GM08714 (cell line): ENCODE data around the gene DPP6.
"Not testable (repeated sequence)": the region's sequence is repeated elsewhere in the genome, so short reads cannot be mapped to it uniquely, and the experiment has no call there.

ENCODE experiments used
- H3K4me3 ChIP-seq: fragments of 200-500 bp; sonication (Bioruptor generic); 2 replicates; pipeline ENCODE4 v1.5.1; 2014; ENCODE audit warnings: mild to moderate bottlenecking, low read length, inconsistent platforms

Gene DPP6

DNA sequence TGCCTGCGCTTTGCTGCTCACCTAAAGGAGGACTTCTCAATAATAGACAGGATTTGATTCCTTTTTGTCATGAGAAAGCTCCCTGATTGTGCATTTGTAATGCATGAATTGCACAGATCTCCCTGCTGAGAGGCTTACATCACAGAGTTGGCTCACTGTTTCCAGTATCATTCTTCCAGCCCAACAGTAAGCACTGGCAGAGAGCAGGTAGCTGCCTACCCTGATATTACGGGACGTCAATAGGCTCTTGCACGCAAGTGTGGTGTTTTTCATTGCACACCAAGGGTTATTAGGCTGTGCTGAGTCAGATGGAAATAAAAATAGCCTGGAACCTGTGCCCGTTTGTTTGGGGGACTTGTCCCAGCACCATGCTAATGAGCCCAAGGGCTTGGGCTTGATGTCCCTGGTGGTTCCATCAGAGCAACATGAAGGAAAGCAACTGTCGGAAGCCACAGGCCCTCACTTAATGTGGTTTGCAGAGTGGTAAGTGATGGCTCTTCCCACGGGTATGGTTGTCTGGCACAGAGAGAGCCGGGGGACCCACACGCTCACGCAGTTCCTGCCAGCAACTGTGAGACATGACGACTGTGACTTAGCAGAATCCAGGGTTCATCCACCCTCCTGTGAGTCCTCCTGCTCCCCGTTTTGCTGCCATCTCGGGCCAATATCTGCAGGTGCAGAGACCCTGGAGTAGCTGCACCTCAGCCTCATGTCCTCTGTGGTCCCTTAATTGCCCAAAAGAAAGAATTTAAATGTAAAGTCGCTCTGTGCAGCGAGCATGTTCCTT, 20.4 kb downstream of the DPP6 start:
- H3K4me3 ChIP-seq: not testable (repeated sequence)

DNA sequence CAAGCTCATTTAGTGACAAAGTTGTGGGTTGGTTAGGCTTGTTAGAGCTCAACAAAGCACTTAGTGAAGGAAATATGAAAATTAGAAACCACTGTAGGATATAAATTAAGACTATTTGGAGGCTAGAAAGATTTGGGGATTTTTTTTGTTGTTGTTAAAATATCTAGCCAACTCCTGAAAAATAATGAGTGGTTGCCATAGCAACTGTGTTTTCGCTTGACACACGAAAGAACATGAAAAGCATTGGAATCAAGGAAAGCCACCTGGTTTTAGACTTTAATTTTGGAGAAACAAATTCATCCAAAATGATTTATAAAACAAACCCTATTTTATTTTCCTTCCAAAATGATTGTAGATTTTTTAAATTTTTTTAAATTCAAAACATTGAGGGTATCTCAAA, 26.3 kb downstream of the DPP6 start:
- H3K4me3 ChIP-seq: not testable (repeated sequence)

DNA sequence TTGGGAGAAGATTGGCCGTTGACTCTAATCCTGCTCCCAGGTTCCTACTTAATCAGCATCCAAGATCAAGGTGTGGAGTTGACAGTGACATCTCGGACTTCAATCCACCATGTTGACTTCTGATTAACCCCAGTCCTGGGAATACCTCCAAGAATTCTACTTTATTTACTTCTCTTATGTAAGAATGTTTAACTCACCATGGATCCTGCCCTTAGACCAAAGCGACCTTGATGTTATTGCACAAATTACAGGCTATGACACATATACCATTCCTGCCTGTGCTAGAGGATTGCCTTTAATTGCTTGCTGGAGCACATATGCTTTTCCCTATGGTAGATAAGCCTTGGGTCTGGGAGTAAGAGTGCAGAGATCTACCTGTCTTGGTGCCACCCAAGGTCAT, 28.1 kb downstream of the DPP6 start:
- H3K4me3 ChIP-seq: not testable (repeated sequence)

DNA sequence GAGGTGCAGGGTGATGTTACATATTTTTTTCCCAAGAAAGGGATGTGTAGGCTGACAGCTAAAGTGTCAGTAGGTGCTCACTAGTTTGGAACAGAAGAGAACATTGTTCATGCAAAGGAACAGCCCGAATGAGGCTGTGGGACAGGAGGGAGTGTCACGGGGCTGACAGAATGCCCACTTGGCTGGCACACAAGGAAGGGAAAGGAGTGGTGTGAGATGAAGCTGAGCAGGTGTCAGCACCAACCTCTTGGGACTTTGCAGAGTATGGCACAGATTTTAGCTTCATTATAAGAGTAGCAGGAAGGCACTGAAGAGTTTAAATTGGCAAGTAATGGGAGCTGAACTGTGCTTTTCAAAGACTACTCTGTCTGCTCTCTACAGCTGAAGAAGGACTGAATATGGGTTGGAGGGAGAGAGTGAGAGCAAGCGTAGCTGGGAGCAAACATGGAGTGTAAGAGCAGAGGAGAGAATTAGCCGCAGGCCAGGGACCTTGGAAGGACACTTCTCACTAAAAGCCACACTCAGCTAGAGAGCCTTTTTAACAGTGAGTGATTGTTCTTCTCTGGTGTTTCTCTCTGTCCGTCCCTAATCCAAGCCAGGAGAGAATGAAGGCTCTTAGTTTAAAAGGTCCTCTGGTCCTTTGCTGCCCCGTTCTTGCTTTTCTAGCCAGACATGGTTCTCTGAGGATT, 35.0 kb downstream of the DPP6 start:
- not testable (repeated sequence) for H3K4me3 ChIP-seq

DNA sequence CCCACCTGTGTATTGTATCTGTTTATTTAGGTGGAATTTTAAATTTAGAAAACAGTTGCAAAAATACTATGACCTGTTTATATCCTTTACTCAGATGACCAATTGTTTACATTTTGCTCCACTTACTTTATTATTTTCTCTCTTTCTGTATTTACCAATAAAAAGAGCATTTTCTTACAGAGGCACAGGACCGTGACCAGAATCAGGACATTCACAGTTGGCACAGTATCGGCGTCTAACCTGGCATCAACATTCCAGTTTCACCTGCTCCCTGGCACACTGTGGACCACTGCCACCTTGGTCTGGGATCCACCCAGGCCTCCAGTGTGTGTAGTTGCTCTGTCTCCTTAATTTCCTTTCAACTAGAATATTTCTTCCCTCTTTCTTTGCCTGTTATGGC, 39.9 kb downstream of the DPP6 start:
- not testable (repeated sequence) for H3K4me3 ChIP-seq

DNA sequence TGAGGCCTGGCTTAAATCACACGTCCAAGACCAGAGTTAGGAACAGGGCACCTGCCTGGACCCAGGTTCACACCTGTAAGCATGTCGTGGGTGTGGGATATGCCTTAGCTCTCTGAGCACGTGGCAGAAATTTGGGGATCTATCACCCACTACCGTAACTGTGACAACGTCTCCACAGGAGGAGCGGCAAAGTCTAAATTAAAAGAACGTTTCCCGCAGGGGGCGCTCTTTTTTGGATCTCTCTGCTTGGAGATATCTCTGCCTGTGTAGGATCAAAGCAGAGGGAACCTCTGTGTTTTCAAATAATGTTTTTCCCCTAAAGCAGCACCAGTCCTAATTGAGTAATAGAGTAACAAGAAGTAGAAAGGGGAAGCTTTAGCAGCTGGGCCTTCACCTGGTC, 43.0 kb downstream of the DPP6 start:
- H3K4me3 ChIP-seq: not testable (repeated sequence)

DNA sequence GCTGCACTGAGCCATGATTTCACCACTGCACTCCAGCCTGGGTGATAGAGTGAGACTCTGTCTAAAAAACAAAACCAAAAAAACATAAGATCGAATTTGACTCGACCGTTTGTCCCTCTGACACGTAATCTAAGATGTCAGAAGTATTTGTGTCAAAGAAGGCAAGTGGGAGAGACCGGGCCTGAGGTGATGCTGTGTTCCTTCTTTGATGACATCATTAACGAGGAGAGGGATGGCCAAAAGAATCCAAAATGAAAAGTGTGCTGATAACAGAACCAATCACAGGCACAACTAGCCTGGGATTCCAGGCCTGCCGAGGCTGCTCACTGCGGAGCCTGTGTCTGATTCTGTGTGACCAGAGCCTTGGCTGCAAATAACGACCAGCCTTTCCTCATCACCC, 52.9 kb downstream of the DPP6 start:
- not testable (repeated sequence) for H3K4me3 ChIP-seq

DNA sequence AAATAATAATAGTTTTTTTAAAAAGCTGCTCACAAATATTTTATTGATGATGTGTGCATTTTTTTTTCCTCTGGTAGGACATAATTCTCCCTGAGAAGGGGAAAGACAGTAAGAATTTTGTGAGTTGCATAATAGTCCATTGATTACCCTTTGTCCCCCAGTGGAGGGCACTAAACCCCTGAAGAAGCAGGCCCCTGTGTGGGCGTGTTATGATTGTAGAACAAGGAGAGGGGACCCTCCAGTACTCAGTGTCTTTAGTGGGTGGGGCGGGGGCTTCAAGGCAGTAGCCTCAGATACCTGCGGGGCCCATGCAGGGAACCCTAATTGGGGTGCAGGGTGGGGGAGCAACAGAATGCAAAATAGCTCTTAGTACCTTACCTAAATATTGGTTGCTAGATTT, 57.4 kb downstream of the DPP6 start:
- not testable (repeated sequence) for H3K4me3 ChIP-seq

DNA sequence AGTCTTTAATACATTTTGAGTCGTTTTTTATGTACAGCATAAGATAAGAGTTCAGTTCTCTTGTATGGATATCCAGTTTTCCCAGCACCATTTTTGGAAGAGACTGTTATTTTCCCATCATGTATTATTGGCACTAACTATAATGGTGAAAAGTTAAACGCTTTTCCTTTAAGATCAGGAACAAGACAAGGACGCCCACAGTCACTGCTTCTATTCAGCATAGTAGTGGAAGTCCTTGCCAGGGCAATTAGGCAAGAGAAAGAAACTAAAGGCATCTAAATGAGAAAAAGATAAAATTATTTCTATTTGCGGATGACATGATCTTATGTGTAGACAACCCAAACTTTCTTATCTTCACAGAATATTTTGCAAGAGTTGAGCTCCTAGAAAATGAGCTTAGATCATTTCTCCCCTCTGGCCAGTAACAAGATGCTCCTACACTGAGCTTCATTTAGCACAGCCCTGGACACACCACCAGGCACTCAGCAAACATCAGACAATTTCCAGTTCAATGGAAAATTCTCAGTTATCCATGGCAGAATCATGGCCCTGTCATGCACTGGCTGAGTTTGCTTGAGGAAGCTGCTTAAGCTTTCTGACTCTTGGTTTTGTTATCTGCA, 61.6 kb downstream of the DPP6 start:
- H3K4me3 ChIP-seq: not testable (repeated sequence)

DNA sequence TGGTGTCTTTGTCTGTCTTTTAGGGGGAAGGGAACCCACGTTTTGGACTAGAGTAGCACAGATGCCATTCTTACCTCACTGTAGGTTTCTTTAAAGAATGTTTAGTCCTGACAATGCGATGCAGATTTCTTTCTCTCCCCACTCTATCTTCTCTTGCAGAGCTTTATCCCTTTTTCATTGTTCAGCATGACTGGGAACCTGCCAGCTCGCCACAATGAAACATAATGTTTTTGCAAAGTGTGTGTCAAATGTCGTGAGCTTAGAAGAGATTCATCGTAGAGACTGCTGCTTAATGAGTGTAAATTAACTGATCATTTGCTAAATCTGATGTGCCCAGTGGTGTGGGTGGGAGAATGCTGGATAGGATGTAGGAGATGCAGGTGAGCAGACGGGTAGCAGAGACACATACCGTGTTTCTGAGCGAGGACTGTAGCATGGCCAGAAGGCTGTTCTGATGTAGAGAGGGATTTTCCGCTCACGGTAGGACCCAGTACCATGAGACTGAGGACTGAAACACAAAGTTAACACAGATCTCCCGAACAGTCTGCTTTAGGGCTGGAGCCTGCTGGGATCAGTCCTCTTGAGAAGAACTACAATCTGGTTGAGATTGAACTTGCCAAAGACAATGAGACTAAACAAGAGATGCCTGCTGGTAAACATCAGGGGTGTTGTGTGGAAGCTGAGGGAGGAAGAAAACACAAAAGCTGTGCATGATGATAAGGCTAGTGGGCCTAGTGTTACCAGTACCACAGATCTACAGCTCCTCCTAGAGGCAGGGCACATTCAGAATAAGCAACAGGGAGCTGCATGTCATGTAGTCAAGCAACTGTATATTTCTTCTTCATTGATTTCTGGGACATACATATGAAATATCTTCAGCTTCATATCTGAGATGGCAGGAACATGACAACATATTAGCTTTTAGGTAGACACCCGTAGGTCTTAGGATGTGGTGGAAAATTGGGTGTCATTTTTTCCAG, 65.5 kb downstream of the DPP6 start:
- H3K4me3 ChIP-seq: not testable (repeated sequence)

DNA sequence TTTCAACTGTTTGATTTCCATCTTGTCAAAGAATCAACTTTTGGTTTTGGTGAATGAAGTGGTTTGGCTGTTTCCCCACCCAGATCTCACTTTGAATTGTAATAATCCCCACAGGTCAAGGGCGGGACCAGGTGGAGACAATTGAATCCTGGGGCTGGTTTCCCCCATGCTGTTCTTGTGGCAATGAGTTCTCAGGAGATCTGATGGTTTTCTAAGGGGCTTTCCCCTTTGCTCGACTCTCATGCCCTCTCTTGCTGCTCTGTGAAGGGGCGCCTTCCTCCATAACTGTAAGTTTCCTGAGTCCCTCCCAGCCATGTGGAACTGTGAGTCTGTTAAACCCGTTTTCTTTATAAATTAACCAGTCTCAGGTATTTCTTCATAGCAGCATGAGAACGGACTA, 68.6 kb downstream of the DPP6 start:
- not testable (repeated sequence) for H3K4me3 ChIP-seq

DNA sequence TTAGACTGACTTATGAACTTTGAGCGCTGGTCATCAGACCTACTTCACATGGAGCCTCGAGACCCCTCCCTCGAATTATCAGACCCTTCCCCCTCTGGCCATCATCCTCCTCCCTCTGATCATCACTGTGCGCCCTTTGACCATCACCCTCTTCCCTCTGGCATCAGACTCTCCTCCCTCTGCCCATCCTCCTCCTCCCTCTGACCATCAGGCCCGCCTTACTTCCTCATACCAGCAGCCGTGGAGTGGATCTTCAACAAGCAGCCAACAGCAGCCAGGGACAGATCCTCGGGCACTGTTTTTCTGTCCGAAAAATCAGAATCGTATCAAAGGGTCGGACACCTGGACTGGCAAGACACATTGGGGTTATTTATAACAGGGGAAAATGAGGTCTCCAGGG, 70.5 kb downstream of the DPP6 start:
- H3K4me3 ChIP-seq: not testable (repeated sequence)

DNA sequence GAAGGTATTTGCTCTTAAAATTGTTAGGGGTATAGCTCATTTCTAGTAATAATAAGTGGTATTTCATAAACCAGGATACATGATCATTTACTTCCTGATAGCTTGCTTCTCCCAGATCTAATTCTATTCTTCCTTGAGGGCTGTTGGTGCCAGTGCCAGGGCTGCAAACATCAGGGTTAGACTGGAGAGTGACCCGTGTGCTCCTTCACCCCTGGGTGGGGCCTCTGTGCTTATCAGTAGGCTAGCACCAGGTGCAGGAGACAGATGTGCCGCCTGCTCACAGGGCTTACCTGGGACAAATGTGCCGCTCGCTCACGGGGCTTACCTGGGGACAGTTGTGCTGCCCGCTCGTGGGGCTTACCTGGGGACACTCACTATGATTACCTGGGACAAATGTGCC, 71.2 kb downstream of the DPP6 start:
- not testable (repeated sequence) for H3K4me3 ChIP-seq

DNA sequence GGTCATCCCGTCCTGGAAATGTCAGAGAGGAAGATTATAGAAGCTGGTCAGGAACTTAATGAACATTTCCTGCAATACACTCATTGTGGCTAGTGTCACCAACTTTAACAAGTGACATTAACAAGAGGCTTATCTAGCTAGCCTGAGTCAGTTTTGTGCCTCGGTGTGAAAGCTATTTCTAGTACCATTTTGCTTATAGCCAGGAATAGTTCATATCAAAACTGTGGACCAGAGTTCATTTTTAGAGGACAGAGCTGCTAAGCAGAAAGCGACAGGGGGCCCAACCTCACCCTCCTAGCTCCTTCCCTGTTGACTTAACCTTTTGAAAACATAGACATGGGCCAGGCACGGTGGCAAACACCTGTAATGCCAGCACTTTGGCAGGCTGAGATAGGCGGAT, 76.9 kb downstream of the DPP6 start:
- not testable (repeated sequence) for H3K4me3 ChIP-seq

DNA sequence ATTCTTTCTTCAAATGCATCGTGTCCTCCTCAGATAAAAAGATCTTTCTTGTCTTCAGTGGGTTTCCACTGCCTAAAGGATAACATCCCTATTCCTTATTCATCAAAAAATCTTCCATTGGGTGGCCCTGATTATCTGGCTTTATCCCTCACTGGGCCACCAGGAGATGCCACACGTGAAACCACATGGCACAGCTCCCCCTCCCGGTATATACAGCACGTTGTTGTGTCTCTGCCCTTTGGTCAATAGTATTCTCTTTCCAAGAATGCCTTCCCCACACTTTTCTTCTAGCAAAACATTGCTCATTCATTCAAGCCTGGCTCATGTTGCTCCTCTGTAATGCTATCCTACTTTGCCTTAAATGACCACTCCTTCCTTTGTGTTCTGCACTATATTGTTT, 80.4 kb downstream of the DPP6 start:
- not testable (repeated sequence) for H3K4me3 ChIP-seq

DNA sequence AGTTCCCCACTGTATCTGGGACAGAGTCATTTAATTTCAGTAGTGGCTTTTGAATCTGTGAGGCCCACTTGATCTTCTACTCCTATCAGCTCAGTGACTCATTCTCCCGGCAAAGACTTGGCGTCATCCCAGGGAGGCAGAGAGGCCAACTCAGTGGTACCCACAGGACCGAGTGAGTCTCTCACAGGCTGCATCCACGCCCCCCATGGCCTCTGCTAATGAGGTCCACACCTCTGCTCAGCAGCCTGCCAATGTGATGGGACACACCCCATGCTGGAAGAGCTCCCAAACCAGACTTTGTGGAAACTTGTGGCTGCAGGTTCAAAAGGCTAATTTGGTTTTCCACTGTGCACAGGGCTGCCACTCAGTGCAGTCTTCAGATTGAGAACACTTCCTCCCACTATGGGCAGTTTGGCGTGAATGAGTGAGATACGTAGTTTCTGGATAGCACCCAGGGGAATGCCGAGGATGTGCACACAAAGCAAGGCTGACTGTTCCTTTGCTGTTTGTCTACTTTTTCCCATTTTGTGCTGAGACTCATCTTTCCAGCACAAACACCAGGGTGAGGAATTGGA, 81.6 kb downstream of the DPP6 start:
- not testable (repeated sequence) for H3K4me3 ChIP-seq

DNA sequence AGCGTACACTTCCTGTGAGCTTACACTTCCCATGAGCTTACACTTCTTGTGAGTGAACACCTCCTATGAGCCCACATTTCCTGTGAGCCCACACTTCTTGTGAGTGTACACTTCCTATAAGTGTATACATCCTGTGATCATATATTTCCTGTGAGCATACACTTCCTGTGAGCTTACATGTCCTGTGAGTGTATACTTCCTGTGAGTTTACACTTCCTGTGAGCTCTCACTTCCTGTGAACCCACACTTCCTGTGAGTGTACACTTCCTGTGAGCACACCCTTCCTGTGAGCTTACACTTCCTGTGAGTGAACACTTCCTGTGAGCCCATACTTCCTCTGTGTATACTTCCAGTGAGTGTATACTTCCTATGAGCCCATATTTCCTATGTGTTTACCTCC, 82.5 kb downstream of the DPP6 start:
- H3K4me3 ChIP-seq: not testable (repeated sequence)

DNA sequence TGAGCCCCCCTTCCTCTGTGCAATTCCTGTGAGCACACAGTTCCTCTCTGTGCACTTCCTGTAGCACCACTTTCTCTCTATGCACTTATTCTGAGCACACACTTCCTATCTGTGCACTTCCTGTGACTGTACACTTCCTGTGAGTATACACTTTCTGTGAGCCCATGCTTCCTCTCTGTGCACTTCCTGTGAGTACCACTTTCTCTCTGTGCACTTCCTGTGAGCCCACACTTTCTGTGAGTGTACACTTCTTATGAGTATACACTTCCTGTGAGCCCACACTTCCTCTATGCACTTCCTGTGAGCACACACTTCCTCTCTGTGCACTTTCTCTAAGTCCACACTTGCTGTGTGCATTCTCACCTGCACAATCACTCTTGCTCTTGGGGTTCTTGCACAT, 83.4 kb downstream of the DPP6 start:
- not testable (repeated sequence) for H3K4me3 ChIP-seq

DNA sequence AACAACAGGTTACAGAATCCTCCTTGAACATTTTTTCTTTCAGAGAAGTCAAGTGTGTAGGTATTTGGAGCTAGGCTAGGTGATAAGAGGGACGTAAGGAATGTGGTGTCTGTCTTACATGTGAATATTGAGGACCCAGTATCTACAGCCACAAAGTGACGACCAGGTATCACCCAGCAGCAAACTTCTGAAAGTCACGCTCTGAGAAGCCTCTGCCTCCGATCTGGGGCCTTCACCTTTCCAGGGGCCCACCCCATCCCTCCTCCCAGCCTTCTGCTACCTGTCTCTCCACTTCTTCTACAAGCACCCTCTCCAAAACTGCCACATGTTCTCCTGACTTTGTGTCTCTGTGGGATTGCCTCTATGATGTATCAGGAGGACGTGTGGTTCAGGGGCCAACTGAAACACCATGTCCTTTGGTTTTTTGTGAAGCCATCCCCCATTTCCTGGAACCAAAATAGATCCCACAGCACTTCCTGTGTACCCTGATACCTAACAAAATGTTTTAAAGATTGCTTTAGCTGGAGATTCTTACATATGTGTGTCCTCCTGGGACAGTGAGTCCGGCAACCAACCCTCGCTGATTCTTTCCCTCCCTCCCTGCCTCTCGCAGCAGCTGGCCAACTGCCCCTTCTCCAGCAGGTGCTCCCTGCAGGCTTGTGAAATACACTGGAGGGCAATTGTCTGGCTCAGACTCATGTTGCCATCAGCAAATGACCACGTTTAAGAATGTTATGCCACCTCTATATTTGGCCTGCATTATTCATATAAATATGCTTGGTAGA, 93.9 kb downstream of the DPP6 start:
- not testable (repeated sequence) for H3K4me3 ChIP-seq

DNA sequence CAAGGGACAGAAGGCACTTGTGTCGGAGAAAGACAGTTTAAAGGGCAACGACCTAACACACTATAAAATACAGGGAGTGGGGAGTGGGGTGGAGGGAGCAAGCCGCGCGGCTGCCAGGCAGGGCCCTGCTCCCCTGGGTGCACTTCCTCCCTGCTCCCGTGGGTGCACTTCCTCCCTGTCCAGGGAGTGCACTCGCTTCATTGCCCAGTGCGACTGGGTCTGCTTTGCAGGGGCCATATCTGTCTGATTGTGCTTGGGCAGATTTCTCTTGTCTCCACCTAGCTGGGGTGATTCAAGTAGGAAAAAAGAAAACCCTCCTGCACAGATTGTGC, 94.5 kb downstream of the DPP6 start:
- not testable (repeated sequence) for H3K4me3 ChIP-seq
